ENCODE results near the gene GBGT1.

GBGT1 gene

GRCh38 chr9:133189826-133190225 lies 26.1 kb upstream of the GBGT1 start:
- no peak overlapping the region for H3K4me3 ChIP-seq (ENCODE audit: low read depth, low read length)
- DNase-seq (ENCODE audit: low read depth) = no peak
- no peak for TF ChIP-seq CTCF (IDR thresholded peaks at IDR 0.05; ENCODE audit: control insufficient read depth, extremely low read depth, insufficient read depth)

- H3K4me3 ChIP-seq (ENCODE audit: low read depth, low read length) = no peak overlapping the region
- TF ChIP-seq CTCF (IDR thresholded peaks at IDR 0.05; ENCODE audit: control insufficient read depth, extremely low read depth, insufficient read depth) = no peak
These were observed 25.1 kb upstream of the GBGT1 start for GRCh38 chr9:133188843-133189180.

GRCh38 chr9:133188006-133188842 lies 24.5 kb upstream of the GBGT1 start:
- no peak for DNase-seq (ENCODE audit: low read depth)
- peak; percentile 34; the same call in 1 of the 2 replicates for TF ChIP-seq CTCF (IDR thresholded peaks at IDR 0.05; ENCODE audit: control insufficient read depth, extremely low read depth, insufficient read depth)

More at GRCh38 chr9:133188843-133189180, 25.1 kb upstream of the GBGT1 start:
- no peak for DNase-seq (ENCODE audit: low read depth)

GRCh38 chr9:133187561-133188005 lies 23.9 kb upstream of the GBGT1 start:
- H3K4me3 ChIP-seq (ENCODE audit: low read depth, low read length) = no peak overlapping the region
- no peak for TF ChIP-seq CTCF (IDR thresholded peaks at IDR 0.05; ENCODE audit: control insufficient read depth, extremely low read depth, insufficient read depth)
- DNase-seq (ENCODE audit: low read depth) = no peak

More at GRCh38 chr9:133188006-133188842, 24.5 kb upstream of the GBGT1 start:
- H3K4me3 ChIP-seq (ENCODE audit: low read depth, low read length) = no peak overlapping the region

- no peak overlapping the region for H3K4me3 ChIP-seq (ENCODE audit: low read depth, low read length)
- no peak for DNase-seq (ENCODE audit: low read depth)
- TF ChIP-seq CTCF (IDR thresholded peaks at IDR 0.05; ENCODE audit: control insufficient read depth, extremely low read depth, insufficient read depth) = no peak
These were observed 23.0 kb upstream of the GBGT1 start for GRCh38 chr9:133186736-133187135.

GRCh38 chr9:133184971-133185370 lies 21.3 kb upstream of the GBGT1 start:
- no peak overlapping the region for H3K4me3 ChIP-seq (ENCODE audit: low read depth, low read length)
- TF ChIP-seq CTCF (IDR thresholded peaks at IDR 0.05; ENCODE audit: control insufficient read depth, extremely low read depth, insufficient read depth) = peak; percentile 89
- DNase-seq (ENCODE audit: low read depth) = peak; percentile 34

GRCh38 chr9:133182151-133182550 lies 18.4 kb upstream of the GBGT1 start:
- H3K4me3 ChIP-seq (ENCODE audit: low read depth, low read length) = no peak overlapping the region
- no peak for TF ChIP-seq CTCF (IDR thresholded peaks at IDR 0.05; ENCODE audit: control insufficient read depth, extremely low read depth, insufficient read depth)
- no peak for DNase-seq (ENCODE audit: low read depth)

Data from LNCaP clone FGC (cell line).